Measurements from ENCODE around the gene PAAF1. TPM values are rescaled to one million over a fixed set of nuclear protein-coding genes. Genes with fewer than 3 reads are reported as not detected.

Gene PAAF1
- total and polyA plus RNA-seq, 2 of the 13 experiments (the other 11 are each of a cell fraction or from before 2014, with no cell fraction given): 13.5 to 28.8 TPM

- TF ChIP-seq ZNF687 (CRISPR knock-in tag; IDR thresholded peaks at IDR 0.05): 0 out of 2 replicates have a peak, but pooled peaks have one; percentile 17
- peak; percentile 50 for TF ChIP-seq AGO2 (optimal IDR thresholded peaks at IDR 0.05; ENCODE audit: low read depth, low read length)
- TF ChIP-seq HMGA1 (CRISPR knock-in tag; conservative IDR thresholded peaks at IDR 0.05): no peak
- peak; percentile 33; the same call in 1 of the 2 replicates for TF ChIP-seq RBFOX2 (IDR thresholded peaks at IDR 0.05; ENCODE audit: low read depth, low read length)
- TF ChIP-seq HHEX (CRISPR knock-in tag; IDR thresholded peaks at IDR 0.05): no peak
These were observed 3.9 kb upstream of the PAAF1 start (continued) for GRCh38 chr11:73872749-73873357.

- Histone ChIP-seq H3K79me2 (ENCODE audit: insufficient read depth, low read length) (peaks cover 39% of the 10 kb centered on the region), H4K20me1 (ENCODE audit: insufficient read depth, low read length) (no peaks in the 10 kb centered on the region; the same call in 1 of the 2 replicates), H3K9me3 (ENCODE audit: low read length) (no peaks in the 10 kb centered on the region), H3K4me1 (ENCODE audit: insufficient read depth, low read length) (peaks cover 52% of the 10 kb centered on the region), H3K9ac (ENCODE audit: insufficient read depth, low read depth, low read length) (peak overlapping the region; percentile 94), H3K27ac (ENCODE audit: extremely low read length, insufficient read depth, low read length) (peak overlapping the region; percentile 98), H3K4me3 (replicated peaks in 1 of 3; ENCODE audit: insufficient read depth in 1 of 3, low read depth in 2 of 3, low read length in 3 of 3) (peak overlapping the region; percentile 70 to 88 (median 82)), H3K27me3 (ENCODE audit: control insufficient read depth in 1 of 2, insufficient read depth in 2 of 2, low read length in 2 of 2) (no peaks in the 10 kb centered on the region; a peak in 1 of 5 replicates), H3K36me3 (replicated peaks in 1 of 2; ENCODE audit: control insufficient read depth in 1 of 2, insufficient read depth in 2 of 2, low read length in 2 of 2) (peaks cover 6 to 32% of the 10 kb centered on the region in 2 experiments), H3K4me2 (ENCODE audit: low read depth, low read length) (peak overlapping the region; percentile 99), H2AFZ (ENCODE audit: low read length) (no peak overlapping the region)
- TF ChIP-seq ZBTB44 (CRISPR knock-in tag; IDR thresholded peaks at IDR 0.05) (no peak), ZBTB34 (CRISPR knock-in tag; IDR thresholded peaks at IDR 0.05) (0 out of 2 replicates have a peak, but pooled peaks have one; percentile 27), PRMT3 (CRISPR knock-in tag; IDR thresholded peaks at IDR 0.05; ENCODE audit: borderline replicate concordance, low read depth) (0 out of 2 replicates have a peak, but pooled peaks have one; percentile 13)
- FAIRE-seq (no peak), DNase-seq (ENCODE audit: low spot score) (no peak), ATAC-seq (no peak)
- 79% methylated on average over 1 of the region's 1 CpG for WGBS (ENCODE audit: low lambda C conversion rate)
- POLR2A ChIA-PET: interaction anchor here (0.7 kb wide), 1 partner anchor 9 kb away, joined by 4 read pairs; no protein-coding TSS in a partner anchor
- in situ Hi-C loops (cut with HindIII; ENCODE audit: extremely low pct_ligation_motif_present, low pct_unique_long_range_greater_than_20kb): no loop called here
- intact Hi-C loops (cut with micrococcal nuclease; ENCODE audit: unreplicated experiment): no loop called here
- no TSS peak for BruUV-seq (replicated peaks)
- CTCF ChIA-PET (ENCODE audit: low intra/inter-chr PET ratio, low total read pairs): no interaction called here
These were observed 1.4 kb upstream of the PAAF1 start for GRCh38 chr11:73875380-73875779.
